H9 (cell line): ENCODE measurements around the gene SLC24A4. TPM values are rescaled to one million over a fixed set of nuclear protein-coding genes. Genes with fewer than 3 reads are reported as not detected.

Experiments
- DNase-seq: peaks from one replicate; pipeline ENCODE4 v3.0.0-alpha.2; 2017
- H2AFZ ChIP-seq: one replicate; pipeline ENCODE4 v1.6.1; 2013; ENCODE audit warnings: mild to moderate bottlenecking, low read length, control low read depth, moderate library complexity
- H2AK5ac ChIP-seq: 2 replicates; pipeline ENCODE4 v1.6.1; 2013; ENCODE audit warnings: low read length, control low read depth, mixed read lengths; ENCODE audit not compliant: insufficient read length
- H2BK120ac ChIP-seq: one replicate; pipeline ENCODE4 v1.6.1; 2013; ENCODE audit warnings: low read depth, mild to moderate bottlenecking, low read length, control low read depth, inconsistent platforms; ENCODE audit not compliant: poor library complexity, severe bottlenecking
- H2BK12ac ChIP-seq: 2 replicates; pipeline ENCODE4 v1.6.1; 2013; ENCODE audit warnings: low read length, control low read depth, mixed read lengths, low read depth; ENCODE audit not compliant: insufficient read length
- H2BK15ac ChIP-seq: 2 replicates; pipeline ENCODE4 v1.6.1; 2013; ENCODE audit warnings: low read depth, low read length, control low read depth
- H2BK20ac ChIP-seq: one replicate; pipeline ENCODE4 v1.6.1; 2013; ENCODE audit warnings: low read depth, mild to moderate bottlenecking, low read length, control low read depth, inconsistent platforms; ENCODE audit not compliant: poor library complexity, severe bottlenecking
- H2BK5ac ChIP-seq: 2 replicates; pipeline ENCODE4 v1.6.1; 2013; ENCODE audit warnings: low read length, control low read depth, mixed read lengths; ENCODE audit not compliant: insufficient read length
- H3K14ac ChIP-seq: 2 replicates; pipeline ENCODE4 v1.6.1; 2013; ENCODE audit warnings: low read length, control low read depth; ENCODE audit not compliant: insufficient read depth
- H3K18ac ChIP-seq: 2 replicates; pipeline ENCODE4 v1.6.1; 2013; ENCODE audit warnings: low read depth, mild to moderate bottlenecking, mixed read lengths, low read length, control low read depth; ENCODE audit not compliant: insufficient read length
- H3K23ac ChIP-seq: 2 replicates; pipeline ENCODE4 v1.6.1; 2013; ENCODE audit warnings: low read length, control low read depth, mixed read lengths, low read depth; ENCODE audit not compliant: insufficient read length
- H3K23me2 ChIP-seq: 2 replicates; pipeline ENCODE4 v1.6.1; 2013; ENCODE audit warnings: low read depth, mild to moderate bottlenecking, mixed read lengths, low read length, control low read depth; ENCODE audit not compliant: insufficient read length, poor library complexity, severe bottlenecking
- H3K27ac ChIP-seq: 2 replicates; pipeline ENCODE4 v1.5.1; 2013; ENCODE audit warnings: low read length, control low read depth, mixed read lengths, low read depth; ENCODE audit not compliant: insufficient read length
- H3K27me3 ChIP-seq: 2 replicates; pipeline ENCODE4 v1.6.1; 2013; ENCODE audit warnings: low read length, control low read depth, inconsistent platforms; ENCODE audit not compliant: insufficient read depth
- H3K4ac ChIP-seq: 2 replicates; pipeline ENCODE4 v1.6.1; 2013; ENCODE audit warnings: low read depth, mild to moderate bottlenecking, control low read depth, inconsistent platforms, low read length, moderate library complexity
- H3K4me1 ChIP-seq: 2 replicates; pipeline ENCODE4 v1.6.1; 2013; ENCODE audit warnings: low read length, control low read depth, inconsistent platforms; ENCODE audit not compliant: insufficient read depth
- H3K4me2 ChIP-seq: 2 replicates; pipeline ENCODE4 v1.6.1; 2013; ENCODE audit warnings: low read length, control low read depth, mixed read lengths; ENCODE audit not compliant: insufficient read length, insufficient read depth
- H3K56ac ChIP-seq: 2 replicates; pipeline ENCODE4 v1.6.1; 2013; ENCODE audit warnings: low read depth, mild to moderate bottlenecking, mixed read lengths, low read length, control low read depth; ENCODE audit not compliant: insufficient read length
- H3K79me1 ChIP-seq: 2 replicates; pipeline ENCODE4 v1.6.1; 2013; ENCODE audit warnings: low read depth, mild to moderate bottlenecking, moderate library complexity, low read length, control low read depth, inconsistent platforms; ENCODE audit not compliant: insufficient read depth, poor library complexity, severe bottlenecking
- H3K79me2 ChIP-seq: 2 replicates; pipeline ENCODE4 v1.6.1; 2013; ENCODE audit warnings: low read length, control low read depth, inconsistent platforms; ENCODE audit not compliant: insufficient read depth
- H3K9ac ChIP-seq: 2 replicates; pipeline ENCODE4 v1.6.1; 2013; ENCODE audit warnings: low read length, control low read depth, mixed read lengths; ENCODE audit not compliant: insufficient read length; ENCODE audit errors: extremely low read depth
- H3K9me3 ChIP-seq: one replicate; pipeline ENCODE4 v1.6.1; 2013; ENCODE audit warnings: low read depth, low read length, inconsistent platforms; ENCODE audit not compliant: control insufficient read depth
- H3T11ph ChIP-seq: one replicate; pipeline ENCODE4 v1.6.1; 2013; ENCODE audit warnings: mild to moderate bottlenecking, low read length, control low read depth, inconsistent platforms
- H4K20me1 ChIP-seq: one replicate; pipeline ENCODE4 v1.6.1; 2013; ENCODE audit not compliant: control insufficient read depth, insufficient read length, insufficient read depth
- H4K5ac ChIP-seq: 2 replicates; pipeline ENCODE4 v1.6.1; 2013; ENCODE audit warnings: low read depth, mild to moderate bottlenecking, mixed read lengths, low read length, control low read depth; ENCODE audit not compliant: insufficient read length
- H4K8ac ChIP-seq: replicated peaks from 2 replicates; pipeline ENCODE4 v1.6.1; 2013; ENCODE audit warnings: low read length, control low read depth, mixed read lengths, low read depth; ENCODE audit not compliant: insufficient read length
- H4K91ac ChIP-seq: 2 replicates; pipeline ENCODE4 v1.6.1; 2013; ENCODE audit warnings: low read depth, mild to moderate bottlenecking, moderate library complexity, mixed read lengths, low read length, control low read depth; ENCODE audit not compliant: insufficient read length
- H3K27ac Mint-ChIP-seq, 3 experiments: 2 replicates in 2 of 3; 3 replicates in 1 of 3; pipeline ENCODE4 v1.8.0; 2020 to 2021; ENCODE audit warnings: mixed read lengths in 3 of 3, mild to moderate bottlenecking in 1 of 3, moderate library complexity in 1 of 3
- H3K27me3 Mint-ChIP-seq: 2 replicates; pipeline ENCODE4 v1.8.0; 2021; ENCODE audit warnings: low read depth, mild to moderate bottlenecking, moderate library complexity, mixed read lengths
- H3K36me3 Mint-ChIP-seq, 3 experiments: 2 replicates in 2 of 3; 3 replicates in 1 of 3; pipeline ENCODE4 v1.8.0; 2020 to 2021; ENCODE audit warnings: low read depth in 3 of 3, mixed read lengths in 3 of 3; ENCODE audit not compliant: insufficient read depth in 1 of 3
- H3K4me1 Mint-ChIP-seq, 2 experiments: 2 replicates each; pipeline ENCODE4 v1.8.0; 2020; ENCODE audit warnings: mixed read lengths in 2 of 2
- H3K4me3 Mint-ChIP-seq, 2 experiments: 2 replicates in 1 of 2; 3 replicates in 1 of 2; pipeline ENCODE4 v1.8.0; 2020 to 2021; ENCODE audit warnings: mild to moderate bottlenecking in 2 of 2, mixed read lengths in 2 of 2, moderate library complexity in 1 of 2
- H3K9me3 Mint-ChIP-seq, 2 experiments: 2 replicates in 1 of 2; 3 replicates in 1 of 2; pipeline ENCODE4 v1.8.0; 2020; ENCODE audit warnings: mild to moderate bottlenecking in 2 of 2, mixed read lengths in 2 of 2, moderate library complexity in 1 of 2
- CTCF ChIP-seq: fragments of 200-600 bp; sonication (generic); conservative IDR thresholded peaks from 3 replicates; pipeline ENCODE4 v1.8.0; 2021; ENCODE audit warnings: antibody characterized with exemption, mild to moderate bottlenecking
- WGBS: extraction: QIAGEN DNeasy Blood & Tissue Kit; methylation state at CpG from one replicate; pipeline ENCODE4 v1.1.7; 2013; ENCODE audit warnings: missing lambda C conversion rate, low lambda C conversion rate, mixed read lengths; ENCODE audit not compliant: insufficient read length; ENCODE audit errors: extremely low coverage; 5-methylcytosine and 5-hydroxymethylcytosine counted together
- total RNA-seq: library from RNA; stranded (reverse); gene quantifications from 2 replicates; pipeline ENCODE4 v1.2.1, GENCODE V29; 2021

Gene SLC24A4
- total RNA-seq, 1 experiment from 2014 or later, result 0.24 TPM

DNA sequence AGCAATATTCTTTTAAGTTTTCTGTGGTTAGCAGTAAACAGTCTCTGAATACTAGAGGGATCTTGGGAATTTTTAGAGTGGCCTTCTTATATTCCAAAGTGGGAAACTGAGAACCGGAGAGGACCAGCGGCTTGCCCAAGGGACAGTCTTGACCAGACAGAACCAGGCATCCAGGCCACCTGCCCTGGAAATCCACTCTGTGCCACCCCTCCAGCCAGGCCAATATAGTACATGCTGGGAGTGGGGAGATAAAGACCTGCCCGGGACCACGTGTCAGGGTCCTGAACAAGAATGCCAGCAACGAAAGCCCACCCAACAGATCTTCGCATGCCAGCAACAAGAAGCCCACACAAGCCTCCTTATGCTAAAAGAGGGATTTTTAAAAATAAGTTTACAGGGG lies 141.2 kb downstream of the SLC24A4 start:
- no peak overlapping the region for H3K4me2 ChIP-seq
- Mint-ChIP-seq H3K27me3 (peaks cover 3% of the 10 kb centered on the region), H3K9me3 (peaks cover 6% of the 10 kb centered on the region in 2 experiments; a peak in 4 of 5 replicates), H3K4me1 (peaks cover 0 to 13% of the 10 kb centered on the region in 2 experiments; a peak in 2 of 4 replicates), H3K36me3 (peaks cover 0 to 5% (median 0%) of the 10 kb centered on the region in 3 experiments; a peak in 2 of 7 replicates), H3K4me3 (no peak overlapping the region; a peak in 1 of 5 replicates), H3K27ac (no peak overlapping the region; a peak in 1 of 7 replicates)
- H3K4ac ChIP-seq, result no peak overlapping the region
- no peak overlapping the region for H4K91ac ChIP-seq
- H3T11ph ChIP-seq, result no peak overlapping the region
- H2AFZ ChIP-seq, result no peak overlapping the region
- H3K18ac ChIP-seq, result no peak overlapping the region
- no peak overlapping the region for H2BK15ac ChIP-seq
- H2BK20ac ChIP-seq, result no peak overlapping the region
- H3K23ac ChIP-seq, result no peak overlapping the region
- no peak overlapping the region for H2BK5ac ChIP-seq
- no peak for DNase-seq
- H3K9me3 ChIP-seq, result no peaks in the 10 kb centered on the region
- no peak overlapping the region for H3K56ac ChIP-seq
- H4K8ac ChIP-seq, result no peak overlapping the region
- H3K23me2 ChIP-seq, result no peaks in the 10 kb centered on the region
- no peak for TF ChIP-seq CTCF
- WGBS, result no CpG with 5 or more reads among the region's 6 CpGs
- no peak overlapping the region for H3K14ac ChIP-seq
- H4K20me1 ChIP-seq, result no peaks in the 10 kb centered on the region
- no peak overlapping the region for H2BK12ac ChIP-seq
- H2AK5ac ChIP-seq, result no peak overlapping the region
- H3K9ac ChIP-seq, result no peak overlapping the region
- H4K5ac ChIP-seq, result no peak overlapping the region
- H2BK120ac ChIP-seq, result no peak overlapping the region
- H3K27ac ChIP-seq, result no peak overlapping the region
- H3K79me1 ChIP-seq, result no peaks in the 10 kb centered on the region
- no peaks in the 10 kb centered on the region for H3K27me3 ChIP-seq
- H3K4me1 ChIP-seq, result no peaks in the 10 kb centered on the region
- no peaks in the 10 kb centered on the region; the same call in 1 of the 2 replicates for H3K79me2 ChIP-seq
